GM12878 (cell line): ENCODE measurements around the gene NELL1. TPM values are rescaled to one million over a fixed set of nuclear protein-coding genes. Genes with fewer than 3 reads are reported as not detected.

Experiments used
- ATAC-seq: fragments of 200-7000 bp; cut with Tn5 transposase; 3 replicates; pipeline ENCODE4 v1.9.1; 2020; ENCODE audit warnings: mild to moderate bottlenecking, moderate library complexity
- BruUV-seq: library from RNA; stranded (reverse); fragments of 400-500 nt; replicated peaks from 2 replicates; lab custom pipeline; 2021; lab: Mats Ljungman, UMichigan
- CTCF ChIA-PET: fragments of 300-600 bp; sonication (Branson Sonifier 250); formaldehyde crosslinking; extraction: SDS; loops from one replicate; lab custom pipeline; 2021; ENCODE audit warnings: inconsistent platforms; lab: Yijun Ruan, JAX
- POLR2A ChIA-PET: fragments of 350-600 bp; formaldehyde crosslinking; extraction: SDS; loops from one replicate; lab custom pipeline; 2021; ENCODE audit warnings: inconsistent platforms; lab: Charles Lee
- RAD21 ChIA-PET: fragments of 300-600 bp; sonication (Branson Sonifier 250); formaldehyde crosslinking; loops from one replicate; lab custom pipeline; 2023; ENCODE audit warnings: antibody characterized with exemption; ENCODE audit not compliant: unreplicated experiment; lab: Charles Lee
- SMC1A ChIA-PET: fragments of 300-600 bp; sonication (Branson Sonifier 250); formaldehyde crosslinking; loops from one replicate; lab custom pipeline; 2023; ENCODE audit not compliant: unreplicated experiment, uncharacterized antibody; lab: Charles Lee
- DNase-seq: peaks from one replicate; pipeline ENCODE4 v3.0.0-alpha.2; 2011; ENCODE audit warnings: low read depth, low spot score
- FAIRE-seq: peaks from 3 replicates; lab custom pipeline; 2011; peaks lifted over from hg19 to GRCh38; lab: Jason Lieb, UNC
- H2AFZ ChIP-seq: 2 replicates; pipeline ENCODE4 v1.6.0; 2011; ENCODE audit warnings: low read depth, low read length, control low read depth; ENCODE audit not compliant: control insufficient read depth
- H3K27ac ChIP-seq: 2 replicates; pipeline ENCODE4 v1.5.1; 2011; ENCODE audit warnings: control low read depth; ENCODE audit not compliant: control insufficient read depth, insufficient read depth
- H3K27me3 ChIP-seq, 2 experiments: replicated peaks in 1 of 2; 2 replicates each; pipeline versions ENCODE4 v1.6.0 to v1.6.1; 2011; ENCODE audit warnings: low read length in 1 of 2; ENCODE audit not compliant: control insufficient read depth in 2 of 2, insufficient read depth in 2 of 2
- H3K36me3 ChIP-seq, 2 experiments: 2 replicates each; pipeline ENCODE4 v1.5.1; 2011; ENCODE audit warnings: low read length in 1 of 2; ENCODE audit not compliant: control insufficient read depth in 2 of 2, insufficient read depth in 2 of 2
- H3K4me1 ChIP-seq: 2 replicates; pipeline ENCODE4 v1.6.1; 2011; ENCODE audit warnings: mild to moderate bottlenecking, low read length, moderate library complexity, mixed read lengths; ENCODE audit not compliant: control insufficient read depth, insufficient read depth
- H3K4me2 ChIP-seq: 2 replicates; pipeline ENCODE4 v1.6.0; 2011; ENCODE audit warnings: control low read depth; ENCODE audit not compliant: control insufficient read depth, insufficient read depth
- H3K4me3 ChIP-seq: fragments of 200-600 bp; sonication (generic); 2 replicates; pipeline ENCODE4 v1.5.1; 2016
- H3K79me2 ChIP-seq: 2 replicates; pipeline ENCODE4 v1.6.0; 2011; ENCODE audit warnings: low read length; ENCODE audit not compliant: control insufficient read depth, insufficient read depth
- H3K9ac ChIP-seq: 2 replicates; pipeline ENCODE4 v1.8.0; 2011; ENCODE audit warnings: low read length, control low read depth, mixed read lengths; ENCODE audit not compliant: control insufficient read depth, insufficient read depth
- H3K9me3 ChIP-seq: replicated peaks from 3 replicates; pipeline ENCODE4 v1.5.1; 2011; ENCODE audit warnings: mild to moderate bottlenecking, low read length; ENCODE audit not compliant: control insufficient read depth, insufficient read depth
- H4K20me1 ChIP-seq: 2 replicates; pipeline ENCODE4 v1.6.0; 2011; ENCODE audit not compliant: control insufficient read depth, insufficient read depth
- BCL3 ChIP-seq: IDR thresholded peaks from 2 replicates; pipeline ENCODE4 v1.6.1; 2011; ENCODE audit warnings: borderline replicate concordance, low read depth, mild to moderate bottlenecking, moderate library complexity, low read length; ENCODE audit not compliant: insufficient read depth, poor library complexity, severe bottlenecking
- CBFB ChIP-seq: IDR thresholded peaks from 2 replicates; pipeline ENCODE4 v1.6.1; 2016; ENCODE audit warnings: antibody characterized with exemption, low read depth
- CEBPB ChIP-seq, 2 experiments: fragments of 150-350 bp in 1 of 2; IDR thresholded peaks; 2 replicates each; pipeline ENCODE4 v1.6.1; 2012 to 2014; ENCODE audit warnings: low read depth in 2 of 2, low read length in 2 of 2, borderline replicate concordance in 1 of 2, inconsistent platforms in 1 of 2
- CREB1 ChIP-seq: IDR thresholded peaks from 2 replicates; pipeline ENCODE4 v1.6.1; 2012; ENCODE audit warnings: low read depth, mild to moderate bottlenecking, inconsistent platforms
- E4F1 ChIP-seq: fragments of 450-650 bp; IDR thresholded peaks from 2 replicates; pipeline ENCODE4 v1.6.1; 2018; ENCODE audit warnings: borderline replicate concordance, mild to moderate bottlenecking; ENCODE audit not compliant: partially characterized antibody
- IKZF1 ChIP-seq: fragments of 450-650 bp; conservative IDR thresholded peaks from 2 replicates; pipeline ENCODE4 v1.6.1; 2017; ENCODE audit warnings: antibody characterized with exemption, mild to moderate bottlenecking
- KDM1A ChIP-seq: fragments of 200-600 bp; sonication (generic); IDR thresholded peaks from 2 replicates; pipeline ENCODE4 v1.6.1; 2016; ENCODE audit warnings: borderline replicate concordance
- PAX5 ChIP-seq: IDR thresholded peaks from 2 replicates; pipeline ENCODE4 v1.6.1; 2011; ENCODE audit warnings: low read depth, low read length, borderline replicate concordance
- SMARCA5 ChIP-seq: fragments of 450-650 bp; IDR thresholded peaks from 2 replicates; pipeline ENCODE4 v1.6.1; 2017; ENCODE audit warnings: mild to moderate bottlenecking
- TCF3 ChIP-seq: IDR thresholded peaks from 2 replicates; pipeline ENCODE4 v1.6.1; 2012; ENCODE audit warnings: low read depth, mild to moderate bottlenecking, low read length, borderline replicate concordance; ENCODE audit not compliant: insufficient read depth
- WGBS: methylation state at CpG from one replicate; pipeline ENCODE4 v1.1.6; 2016; ENCODE audit warnings: low lambda C conversion rate; ENCODE audit not compliant: insufficient replicate concordance, insufficient coverage; ENCODE audit errors: missing lambda C conversion rate; 5-methylcytosine and 5-hydroxymethylcytosine counted together
- in situ Hi-C: fragments of 300-500 bp; cut with MboI; formaldehyde crosslinking; loops from 9 replicates; pipeline ENCODE4 v1.14.3; 2018; ENCODE audit warnings: mixed read lengths
- intact Hi-C: fragments of 100-400 bp; cut with micrococcal nuclease; formaldehyde crosslinking; loops from one replicate; pipeline ENCODE4 v1.14.2; 2022; ENCODE audit not compliant: unreplicated experiment
- polyA plus RNA-seq, 11 experiments: library from polyadenylated mRNA; depleted of rRNA in 4 of 11; unstranded in 6 of 11; stranded (reverse) in 5 of 11; fragments of >200 nt; fragmentation: Nextera tagmentation in 4 of 11; fragmentation: Illumina TruSeq in 1 of 11; extraction: Ambion mirVana in 4 of 11; extraction: Trizol in 1 of 11; gene quantifications; 1 replicate in 1 of 11; 2 replicates in 10 of 11; pipeline versions ENCODE4 v1.2.1 to v1.2.3, GENCODE V29; 2011 to 2016; ENCODE audit warnings: inconsistent platforms in 2 of 11, missing spikeins in 2 of 11, low read depth in 1 of 11
- total RNA-seq, 4 experiments: library from RNA; depleted of rRNA in 3 of 4; stranded (reverse); fragments of >200 nt in 3 of 4; fragmentation: Illumina TruSeq in 1 of 4; extraction: Trizol in 1 of 4; gene quantifications; 2 replicates each; pipeline versions ENCODE4 v1.2.1 to v1.2.3, GENCODE V29; 2013 to 2021

Gene NELL1
- total and polyA plus RNA-seq, 10 of the 15 experiments (the other 5 are each of a cell fraction or from before 2014, with no cell fraction given), result 0.02 to 0.12 TPM; not detected in 8

GRCh38 chr11:21205205-21205604 is 535.8 kb downstream of the NELL1 start:
- H3K4me3 ChIP-seq, result no peak overlapping the region
- SMC1A ChIA-PET, result no interaction called here
- H3K27me3 ChIP-seq, result no peaks in the 10 kb centered on the region
- FAIRE-seq (no peak), DNase-seq (no peak), ATAC-seq (peak; percentile 83)
- TF ChIP-seq CEBPB (IDR thresholded peaks at IDR 0.05; ENCODE audit: borderline replicate concordance in 1 of 2, low read depth in 2 of 2, low read length in 2 of 2) (no peak), IKZF1 (peak; percentile 49)
- H3K79me2 ChIP-seq, result no peaks in the 10 kb centered on the region
- BruUV-seq, result no TSS peak
- no peak overlapping the region for H3K9ac ChIP-seq
- no peak overlapping the region for H3K27ac ChIP-seq
- RAD21 ChIA-PET, result interaction anchor here (1.1 to 1.6 kb wide), 2 partner anchors 24 to 260 kb away, joined by 3 to 4 read pairs; no protein-coding TSS in a partner anchor
- no peak overlapping the region for H3K4me2 ChIP-seq
- H3K9me3 ChIP-seq, result no peaks in the 10 kb centered on the region
- H3K4me1 ChIP-seq, result no peaks in the 10 kb centered on the region
- H3K36me3 ChIP-seq, result no peaks in the 10 kb centered on the region
- no peak overlapping the region for H2AFZ ChIP-seq
- WGBS, result 49% methylated on average over 8 of the region's 8 CpGs
- in situ Hi-C loops, result no loop called here
- intact Hi-C loops, result no loop called here
- CTCF ChIA-PET, result interaction anchor here (0.5 kb wide), 1 partner anchor 488 kb away, joined by 3 read pairs; no protein-coding TSS in a partner anchor
- POLR2A ChIA-PET, result no interaction called here
- H4K20me1 ChIP-seq, result no peaks in the 10 kb centered on the region

GRCh38 chr11:21225860-21226259 is 556.5 kb downstream of the NELL1 start:
- no peaks in the 10 kb centered on the region for H3K79me2 ChIP-seq
- RAD21 ChIA-PET, result no interaction called here
- no peak overlapping the region for H3K27ac ChIP-seq
- CTCF ChIA-PET, result no interaction called here
- no peaks in the 10 kb centered on the region for H3K27me3 ChIP-seq
- ATAC-seq (no peak), FAIRE-seq (no peak), DNase-seq (no peak)
- WGBS, result 28% methylated on average over 3 of the region's 3 CpGs
- H2AFZ ChIP-seq, result no peak overlapping the region
- intact Hi-C loops (no loop called here), in situ Hi-C loops (no loop called here)
- POLR2A ChIA-PET, result no interaction called here
- no TSS peak for BruUV-seq
- H3K4me3 ChIP-seq, result no peak overlapping the region
- H3K9me3 ChIP-seq, result no peaks in the 10 kb centered on the region
- H3K4me2 ChIP-seq, result no peak overlapping the region
- H3K36me3 ChIP-seq, result no peaks in the 10 kb centered on the region
- H4K20me1 ChIP-seq, result no peaks in the 10 kb centered on the region
- SMC1A ChIA-PET, result no interaction called here
- H3K4me1 ChIP-seq, result no peaks in the 10 kb centered on the region
- no peak overlapping the region for H3K9ac ChIP-seq
- TF ChIP-seq E4F1 (no peak), CBFB (no peak), PAX5 (no peak), BCL3 (no peak), CREB1 (no peak), KDM1A (no peak), SMARCA5 (no peak), IKZF1 (no peak), TCF3 (no peak)
